ENCODE results near the gene NOTCH1. TPM values are rescaled to one million over a fixed set of nuclear protein-coding genes. Genes with fewer than 3 reads are reported as not detected.

The NOTCH1 gene
- total and polyA plus RNA-seq, 2 of the 4 experiments (the other 2 are of a cell fraction) = 1.8 to 6.0 TPM

DNA sequence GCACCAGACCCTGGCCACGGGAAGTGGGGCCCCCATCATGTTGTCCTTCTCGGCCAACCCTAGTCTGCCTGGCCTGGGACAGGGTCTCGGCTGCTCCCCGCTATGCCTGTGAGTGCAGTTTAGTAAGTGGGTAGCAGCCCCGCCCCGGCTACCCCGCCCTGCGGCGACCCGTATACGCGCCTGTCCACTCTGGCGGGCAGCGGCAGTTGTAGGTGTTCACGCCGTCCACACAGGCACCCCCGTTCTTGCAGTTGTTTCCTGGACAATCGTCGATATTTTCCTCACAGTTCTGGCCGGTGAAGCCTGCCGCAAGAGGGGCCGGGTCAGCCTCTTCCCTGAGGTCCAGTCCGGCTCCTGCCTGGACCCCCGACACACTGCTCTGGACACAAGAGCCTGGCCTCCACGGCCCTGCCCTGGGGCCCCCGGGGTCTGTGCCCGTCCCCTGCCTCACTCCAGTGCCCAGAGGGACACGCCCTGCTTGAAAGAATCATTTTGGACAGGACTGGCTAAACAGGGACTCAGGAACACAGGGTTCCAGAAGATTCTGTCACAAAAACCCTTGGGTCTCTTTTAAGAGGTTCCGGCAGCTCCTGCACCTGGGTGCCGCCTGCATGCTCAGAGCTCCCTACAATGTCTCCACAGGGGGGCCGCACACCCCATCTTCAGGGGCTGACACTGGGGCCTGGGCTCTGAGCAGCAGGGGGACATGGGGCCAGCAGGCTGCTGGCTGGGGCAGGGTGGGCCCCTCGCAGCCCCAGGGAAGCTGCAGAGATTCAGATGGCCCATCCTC, 26.4 kb downstream of the NOTCH1 start:
- ChIA-PET CTCF (interaction anchor here (1.1 kb wide), 1 partner anchor 106 kb away, joined by 4 read pairs; no protein-coding TSS in a partner anchor), POLR2A (ENCODE audit: unreplicated experiment) (no interaction called here)
- H2AK9ac ChIP-seq (replicated peaks; ENCODE audit: low read depth, low read length, poor library complexity) = no peak overlapping the region
- no peak overlapping the region for H3K9ac ChIP-seq (ENCODE audit: low read depth, low read length)
- H3K79me1 ChIP-seq (ENCODE audit: low read depth in 1 of 2, low read length in 2 of 2) = peaks cover 0 to 8% of the 10 kb centered on the region in 2 experiments; a peak in 1 of 4 replicates
- H3K36me3 ChIP-seq (ENCODE audit: control insufficient read depth, insufficient read depth, low read length) = peaks cover 58% of the 10 kb centered on the region
- WGBS, 2 experiments (ENCODE audit: extremely low coverage in 2 of 2, insufficient read length in 1 of 2) = 96% methylated on average over 21 of the region's 32 CpGs; no CpG with 5 or more reads in 1 of the 2 experiments
- dilution Hi-C loops (cut with HindIII; ENCODE audit: low sequenced_read_pairs, unreplicated experiment) = no loop called here
- no peak overlapping the region for H3K14ac ChIP-seq (replicated peaks; ENCODE audit: low read depth, low read length)
- no peaks in the 10 kb centered on the region; the same call in 1 of the 2 replicates for H3K4me1 ChIP-seq (ENCODE audit: control insufficient read depth, insufficient read depth, low read length)
- H2BK20ac ChIP-seq (ENCODE audit: low read depth, low read length) = no peak overlapping the region
- H2AFZ ChIP-seq (replicated peaks; ENCODE audit: low read length, poor library complexity) = no peak overlapping the region
- H4K5ac ChIP-seq (ENCODE audit: low read depth, low read length) = no peak overlapping the region
- no peaks in the 10 kb centered on the region for H3K9me1 ChIP-seq (ENCODE audit: insufficient read depth, low read length)
- no peak overlapping the region for H4K91ac ChIP-seq (ENCODE audit: insufficient read depth, low read depth, low read length)
- H3K18ac ChIP-seq (ENCODE audit: low read depth, low read length) = no peak overlapping the region
- H2AK5ac ChIP-seq (ENCODE audit: low read depth, low read length) = no peak overlapping the region
- no peak overlapping the region for H3K4me3 ChIP-seq (ENCODE audit: insufficient read depth, low read depth, low read length)
- no peak overlapping the region for H2BK5ac ChIP-seq (ENCODE audit: low read depth, low read length, poor library complexity, severe bottlenecking)
- no peaks in the 10 kb centered on the region; the same call in none of the 2 replicates for H4K20me1 ChIP-seq (ENCODE audit: insufficient read depth, low read length)
- TF ChIP-seq CEBPB (IDR thresholded peaks at IDR 0.05; ENCODE audit: low read depth, low read length) (no peak), SMC3 (IDR thresholded peaks at IDR 0.05; ENCODE audit: low read depth, low read length) (no peak)
- TF ChIP-seq, protein P1, sequence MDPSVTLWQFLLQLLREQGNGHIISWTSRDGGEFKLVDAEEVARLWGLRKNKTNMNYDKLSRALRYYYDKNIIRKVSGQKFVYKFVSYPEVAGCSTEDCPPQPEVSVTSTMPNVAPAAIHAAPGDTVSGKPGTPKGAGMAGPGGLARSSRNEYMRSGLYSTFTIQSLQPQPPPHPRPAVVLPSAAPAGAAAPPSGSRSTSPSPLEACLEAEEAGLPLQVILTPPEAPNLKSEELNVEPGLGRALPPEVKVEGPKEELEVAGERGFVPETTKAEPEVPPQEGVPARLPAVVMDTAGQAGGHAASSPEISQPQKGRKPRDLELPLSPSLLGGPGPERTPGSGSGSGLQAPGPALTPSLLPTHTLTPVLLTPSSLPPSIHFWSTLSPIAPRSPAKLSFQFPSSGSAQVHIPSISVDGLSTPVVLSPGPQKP (IDR thresholded peaks at IDR 0.05; ENCODE audit: borderline replicate concordance, low read depth, low read length) = no peak
- intact Hi-C loops (cut with micrococcal nuclease) = no loop called here
- H3K4ac ChIP-seq (ENCODE audit: low read depth, low read length) = no peak overlapping the region
- no peak overlapping the region for H3K27ac ChIP-seq (ENCODE audit: insufficient read depth, low read length)
- no peak overlapping the region for H3K56ac ChIP-seq (ENCODE audit: extremely low read depth, insufficient read depth, low read length)
- H3K4me2 ChIP-seq (ENCODE audit: low read depth, low read length) = no peak overlapping the region
- H2BK15ac ChIP-seq (ENCODE audit: low read depth, low read length) = no peak overlapping the region
- H3K27me3 ChIP-seq (ENCODE audit: control insufficient read depth, insufficient read depth, low read length) = no peaks in the 10 kb centered on the region
- in situ Hi-C loops (cut with MboI; ENCODE audit: low sequenced_read_pairs) = no loop called here
- DNase-seq = no peak
- no peak overlapping the region for H3K23ac ChIP-seq (ENCODE audit: low read depth, low read length)
- H4K8ac ChIP-seq (ENCODE audit: low read depth in 2 of 2, low read length in 2 of 2) = no peak overlapping the region
- no peak for ATAC-seq (ENCODE audit: low read depth)
- BruUV-seq (replicated peaks) = no TSS peak
- H3K9me3 ChIP-seq (ENCODE audit: control insufficient read depth, insufficient read depth, low read length) = no peaks in the 10 kb centered on the region
- H2BK120ac ChIP-seq (ENCODE audit: low read depth, low read length) = no peak overlapping the region

All from IMR-90 (cell line).